ENCODE measurements around the gene MSH3. TPM values are rescaled to one million over a fixed set of nuclear protein-coding genes. Genes with fewer than 3 reads are reported as not detected.

MSH3 gene
- total RNA-seq, 1 donor from 2014 or later, result 17.0 TPM

GRCh38 chr5:80698369-80698768 is 43.9 kb downstream of the MSH3 start:
- no peaks in the 10 kb centered on the region for H3K27me3 ChIP-seq (ENCODE audit: low read depth)
- no peaks in the 10 kb centered on the region for H3K4me1 ChIP-seq
- no peak for ATAC-seq
- H3K4me3 ChIP-seq, result no peak overlapping the region
- H3K9me3 ChIP-seq, result no peaks in the 10 kb centered on the region
- TF ChIP-seq CTCF (IDR thresholded peaks at IDR 0.05), result no peak
- intact Hi-C loops (cut with DNase I), result no loop called here
- H3K27ac ChIP-seq, result no peak overlapping the region
- peaks cover 10% of the 10 kb centered on the region for H3K36me3 ChIP-seq
- no peak for DNase-seq

DNA sequence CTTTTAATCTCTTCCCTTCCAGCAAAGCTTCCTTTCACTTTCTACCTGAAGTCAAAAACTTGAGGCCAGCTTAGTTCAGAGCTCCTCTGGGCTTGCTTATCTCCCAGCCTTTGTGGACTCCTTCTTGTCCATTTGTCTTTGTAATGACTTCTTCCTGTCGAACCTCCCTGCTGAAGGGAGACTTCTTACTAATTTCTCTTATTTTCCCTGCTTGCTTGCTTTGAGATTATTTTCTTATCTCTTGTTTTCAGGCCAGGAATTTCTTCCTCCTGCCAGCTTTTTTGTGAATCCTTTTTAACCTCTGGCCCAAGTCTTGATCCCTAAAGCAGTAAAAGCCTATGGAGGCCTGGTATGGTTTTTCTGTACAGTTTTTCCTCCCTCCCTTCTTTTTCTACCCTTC is 47.1 kb downstream of the MSH3 start:
- H3K4me3 ChIP-seq, result no peak overlapping the region
- no peaks in the 10 kb centered on the region for H3K9me3 ChIP-seq
- no peak for ATAC-seq

DNA sequence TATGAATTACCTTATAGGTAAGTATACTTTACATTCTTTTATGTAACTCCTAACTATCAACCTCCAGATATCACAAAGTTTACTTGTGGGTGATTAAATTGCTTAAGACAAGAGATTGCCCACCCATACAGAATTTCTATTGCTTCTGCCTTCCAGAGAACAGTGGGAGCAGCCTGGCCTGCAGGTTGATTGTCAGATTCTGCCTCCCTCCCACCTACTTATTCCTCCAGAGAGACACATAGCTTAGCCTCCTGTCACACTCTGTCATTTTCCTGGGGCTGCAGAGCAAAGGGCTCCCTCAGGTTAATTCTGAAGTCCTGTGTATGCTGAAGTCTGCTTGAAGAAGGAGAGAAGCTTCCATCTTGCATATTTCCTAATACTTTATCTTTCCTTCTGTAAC is 48.8 kb downstream of the MSH3 start:
- no peak for TF ChIP-seq CTCF (IDR thresholded peaks at IDR 0.05)
- Histone ChIP-seq H3K4me1 (no peaks in the 10 kb centered on the region), H3K27ac (no peak overlapping the region), H3K9me3 (no peaks in the 10 kb centered on the region), H3K36me3 (peaks cover 17% of the 10 kb centered on the region), H3K27me3 (ENCODE audit: low read depth) (no peaks in the 10 kb centered on the region), H3K4me3 (no peak overlapping the region)
- intact Hi-C loops (cut with DNase I), result no loop called here
- DNase-seq, result no peak
- no peak for ATAC-seq

More for the DNA sequence above, 47.1 kb downstream of the MSH3 start:
- no peak for TF ChIP-seq CTCF (IDR thresholded peaks at IDR 0.05)
- Histone ChIP-seq H3K36me3 (peaks cover 10% of the 10 kb centered on the region), H3K27ac (no peak overlapping the region), H3K27me3 (ENCODE audit: low read depth) (no peaks in the 10 kb centered on the region), H3K4me1 (no peaks in the 10 kb centered on the region)
- DNase-seq, result no peak
- intact Hi-C loops (cut with DNase I), result no loop called here

- no peaks in the 10 kb centered on the region for H3K27me3 ChIP-seq (ENCODE audit: low read depth)
- intact Hi-C loops (cut with DNase I), result no loop called here
- H3K9me3 ChIP-seq, result no peaks in the 10 kb centered on the region
- H3K36me3 ChIP-seq, result peaks cover 21% of the 10 kb centered on the region
- H3K4me3 ChIP-seq, result no peak overlapping the region
- H3K27ac ChIP-seq, result no peak overlapping the region
- ATAC-seq (no peak), DNase-seq (no peak)
- no peak for TF ChIP-seq CTCF (IDR thresholded peaks at IDR 0.05)
- no peaks in the 10 kb centered on the region for H3K4me1 ChIP-seq
Measured at GRCh38 chr5:80703747-80704146, 49.3 kb downstream of the MSH3 start.

- H3K27me3 ChIP-seq (ENCODE audit: low read depth), result no peaks in the 10 kb centered on the region
- H3K9me3 ChIP-seq, result no peaks in the 10 kb centered on the region
- no peak for TF ChIP-seq CTCF (IDR thresholded peaks at IDR 0.05)
- ATAC-seq (no peak), DNase-seq (no peak)
- no peak overlapping the region for H3K27ac ChIP-seq
- no peaks in the 10 kb centered on the region for H3K4me1 ChIP-seq
- intact Hi-C loops (cut with DNase I), result no loop called here
- H3K4me3 ChIP-seq, result no peak overlapping the region
- peaks cover 24% of the 10 kb centered on the region for H3K36me3 ChIP-seq
Measured at GRCh38 chr5:80704221-80704620, 49.8 kb downstream of the MSH3 start.

DNA sequence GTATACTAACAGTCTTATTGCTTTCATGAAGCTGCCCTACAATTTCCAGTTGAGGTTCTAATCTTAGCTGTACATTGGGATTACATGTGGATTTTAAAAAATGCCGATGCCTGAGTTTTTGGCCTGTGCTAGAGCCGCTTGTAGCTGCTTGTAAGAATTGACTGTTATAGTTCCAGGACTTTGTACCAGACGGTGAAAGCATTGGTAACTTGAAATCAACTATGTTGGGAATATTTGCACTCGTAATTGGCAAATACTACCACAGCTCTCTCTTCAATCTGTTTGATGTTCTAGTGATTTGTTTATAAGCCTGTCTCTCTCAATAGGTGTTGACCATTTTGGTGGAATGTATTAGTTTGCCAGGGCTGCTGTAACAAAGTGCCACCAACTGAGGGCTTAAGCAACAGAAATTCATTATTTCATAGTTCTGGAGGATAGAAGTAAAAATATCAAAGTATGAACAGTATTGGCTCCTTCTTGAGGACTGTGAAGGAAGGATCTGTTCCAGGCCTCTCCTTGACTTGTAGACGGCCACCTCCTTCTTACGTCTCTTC is 50.8 kb downstream of the MSH3 start:
- ATAC-seq, result no peak
- no peak for TF ChIP-seq CTCF (IDR thresholded peaks at IDR 0.05)
- intact Hi-C loops (cut with DNase I), result no loop called here

More for the DNA sequence above, 50.8 kb downstream of the MSH3 start:
- H3K4me1 ChIP-seq, result no peaks in the 10 kb centered on the region
- no peaks in the 10 kb centered on the region for H3K9me3 ChIP-seq
- H3K27me3 ChIP-seq (ENCODE audit: low read depth), result no peaks in the 10 kb centered on the region
- no peak overlapping the region for H3K27ac ChIP-seq
- H3K4me3 ChIP-seq, result no peak overlapping the region
- no peak for DNase-seq
- peaks cover 31% of the 10 kb centered on the region for H3K36me3 ChIP-seq

All from lower lobe of right lung (tissue), 2 donors.